HepG2 (cell line): ENCODE data around the gene SINHCAF. TPM values are rescaled to one million over a fixed set of nuclear protein-coding genes. Genes with fewer than 3 reads are reported as not detected.
"Not testable (repeated sequence)": the region's sequence is repeated elsewhere in the genome, so short reads cannot be mapped to it uniquely, and the experiment has no call there.

ENCODE experiments used
- ATAC-seq: fragments of 200-7000 bp; cut with Tn5 transposase; 3 replicates; pipeline ENCODE4 v1.9.1; 2020; ENCODE audit warnings: mild to moderate bottlenecking, moderate library complexity
- BruUV-seq: library from RNA; stranded (reverse); fragments of 400-500 nt; replicated peaks from 2 replicates; lab custom pipeline; 2021; lab: Mats Ljungman, UMichigan
- CTCF ChIA-PET: fragments of 300-600 bp; formaldehyde crosslinking; extraction: SDS; loops from one replicate; lab custom pipeline; 2021; ENCODE audit warnings: low total read pairs, inconsistent platforms, low intra/inter-chr PET ratio; lab: Yijun Ruan, JAX
- POLR2A ChIA-PET: fragments of 350-600 bp; sonication (Branson Sonifier 250); formaldehyde crosslinking; loops from one replicate; lab custom pipeline; 2020; ENCODE audit warnings: antibody characterized with exemption, inconsistent platforms; lab: Yijun Ruan, JAX
- DNase-seq: peaks from one replicate; pipeline ENCODE4 v3.0.0-alpha.2; 2015; ENCODE audit warnings: low spot score
- FAIRE-seq: peaks from 3 replicates; lab custom pipeline; 2011; peaks lifted over from hg19 to GRCh38; lab: Jason Lieb, UNC
- H2AFZ ChIP-seq: one replicate; pipeline ENCODE4 v1.6.1; 2011; ENCODE audit warnings: low read length, inconsistent platforms
- H3K27ac ChIP-seq: fragments of 300-600 bp; 3 replicates; pipeline ENCODE4 v1.8.0; 2011; ENCODE audit warnings: mixed run types, mild to moderate bottlenecking, mixed read lengths, low read length, inconsistent platforms; ENCODE audit not compliant: insufficient read depth; ENCODE audit errors: extremely low read length
- H3K27me3 ChIP-seq, 2 experiments: fragments of 200-600 bp in 1 of 2; 2 replicates in 1 of 2; 3 replicates in 1 of 2; pipeline versions ENCODE4 v1.6.0 to v1.8.0; 2011; ENCODE audit warnings: low read length in 2 of 2, mild to moderate bottlenecking in 2 of 2, moderate library complexity in 2 of 2, inconsistent platforms in 1 of 2; ENCODE audit not compliant: insufficient read depth in 2 of 2, control insufficient read depth in 1 of 2
- H3K36me3 ChIP-seq, 2 experiments: fragments of 200-600 bp in 1 of 2; replicated peaks in 1 of 2; 2 replicates in 1 of 2; 3 replicates in 1 of 2; pipeline versions ENCODE4 v1.5.1 to v1.8.0; 2011; ENCODE audit warnings: low read length in 2 of 2, inconsistent platforms in 1 of 2; ENCODE audit not compliant: insufficient read depth in 2 of 2, control insufficient read depth in 1 of 2
- H3K4me1 ChIP-seq: 2 replicates; pipeline ENCODE4 v1.5.1; 2012; ENCODE audit warnings: low read length, inconsistent platforms; ENCODE audit not compliant: insufficient read depth
- H3K4me2 ChIP-seq: 2 replicates; pipeline ENCODE4 v1.6.0; 2011; ENCODE audit warnings: low read depth, low read length, inconsistent platforms
- H3K4me3 ChIP-seq, 3 experiments: fragments of 200-600 bp in 1 of 3; sonication (generic), shearing (Covaris generic) in 1 of 3; replicated peaks in 1 of 3; 2 replicates each; pipeline ENCODE4 v1.5.1; 2011 to 2016; ENCODE audit warnings: low read length in 3 of 3, inconsistent platforms in 2 of 3, low read depth in 2 of 3, mild to moderate bottlenecking in 2 of 3, control low read depth in 1 of 3, mixed read lengths in 1 of 3; ENCODE audit not compliant: insufficient read depth in 1 of 3
- H3K79me2 ChIP-seq: one replicate; pipeline ENCODE4 v1.6.1; 2011; ENCODE audit warnings: low read length, inconsistent platforms; ENCODE audit not compliant: insufficient read depth
- H3K9ac ChIP-seq: 2 replicates; pipeline ENCODE4 v1.6.0; 2011; ENCODE audit warnings: mild to moderate bottlenecking, low read depth, low read length, inconsistent platforms; ENCODE audit not compliant: insufficient read depth
- H3K9me3 ChIP-seq: 2 replicates; pipeline ENCODE4 v1.5.1; 2012; ENCODE audit warnings: mild to moderate bottlenecking, low read length
- H4K20me1 ChIP-seq: 2 replicates; pipeline ENCODE4 v1.6.0; 2011; ENCODE audit warnings: inconsistent platforms, mild to moderate bottlenecking, low read length, moderate library complexity; ENCODE audit not compliant: insufficient read depth
- ASH2L ChIP-seq: fragments of 300-600, 200-600 bp; sonication (generic); IDR thresholded peaks from 2 replicates; pipeline ENCODE4 v1.7.0; 2017; ENCODE audit warnings: low read depth, mild to moderate bottlenecking, moderate library complexity, mixed read lengths, low read length; ENCODE audit not compliant: insufficient read length
- CBFB ChIP-seq: sonication (generic); formaldehyde crosslinking; IDR thresholded peaks from 2 replicates; pipeline ENCODE4 v1.4.0; 2020; ENCODE audit warnings: missing genetic modification reagents
- GABPA ChIP-seq, 2 experiments: IDR thresholded peaks; 2 replicates each; pipeline ENCODE4 v1.6.1; 2011 to 2016; ENCODE audit warnings: low read depth in 2 of 2, low read length in 1 of 2, missing biosample characterization in 1 of 2, missing genetic modification characterization in 1 of 2
- HOXA3 ChIP-seq: sonication (generic); formaldehyde crosslinking; IDR thresholded peaks from 2 replicates; pipeline ENCODE4 v1.5.0; 2020; ENCODE audit warnings: missing genetic modification reagents
- NCOA1 ChIP-seq: sonication (generic); formaldehyde crosslinking; IDR thresholded peaks from 2 replicates; pipeline ENCODE4 v1.9.0; 2021; ENCODE audit warnings: missing genetic modification reagents
- NFKBIZ ChIP-seq: IDR thresholded peaks from 2 replicates; pipeline ENCODE4 v1.6.1; 2018; ENCODE audit warnings: missing genetic modification reagents, missing compliant biosample characterization
- PLRG1 ChIP-seq: fragments of 450-650 bp; conservative IDR thresholded peaks from 2 replicates; pipeline ENCODE4 v1.6.1; 2016
- TCF7 ChIP-seq: sonication (generic); IDR thresholded peaks from 2 replicates; pipeline ENCODE4 v1.6.1; 2016; ENCODE audit warnings: antibody characterized with exemption, low read depth
- U2AF2 ChIP-seq: fragments of 200-400 bp; formaldehyde crosslinking; IDR thresholded peaks from 2 replicates; pipeline ENCODE4 v1.6.1; 2017; ENCODE audit warnings: low read depth, mild to moderate bottlenecking, low read length
- ZBTB14 ChIP-seq: sonication (generic); formaldehyde crosslinking; IDR thresholded peaks from 2 replicates; pipeline ENCODE4 v1.4.0; 2020; ENCODE audit warnings: missing genetic modification reagents
- ZC3H13 ChIP-seq: sonication (generic); formaldehyde crosslinking; IDR thresholded peaks from 2 replicates; pipeline ENCODE4 v1.8.1; 2023; ENCODE audit warnings: mild to moderate bottlenecking, missing genetic modification reagents, moderate library complexity
- ZNF205 ChIP-seq: IDR thresholded peaks from 2 replicates; pipeline ENCODE4 v1.6.1; 2018; ENCODE audit warnings: missing biosample characterization, missing genetic modification reagents
- ZNF33A ChIP-seq: sonication (generic); formaldehyde crosslinking; IDR thresholded peaks from 2 replicates; pipeline ENCODE4 v1.5.1; 2020; ENCODE audit warnings: missing genetic modification reagents, mild to moderate bottlenecking, moderate library complexity, borderline replicate concordance
- ZNF343 ChIP-seq: sonication (generic); formaldehyde crosslinking; IDR thresholded peaks from 2 replicates; pipeline ENCODE4 v1.4.0; 2020; ENCODE audit warnings: mild to moderate bottlenecking, missing genetic modification reagents
- ZNF563 ChIP-seq: sonication (generic); formaldehyde crosslinking; IDR thresholded peaks from 2 replicates; pipeline ENCODE4 v1.8.0; 2022; ENCODE audit warnings: mild to moderate bottlenecking, moderate library complexity, missing genetic modification reagents
- ZSCAN12 ChIP-seq: sonication (generic); formaldehyde crosslinking; IDR thresholded peaks from 2 replicates; pipeline ENCODE4 v1.9.0; 2021; ENCODE audit warnings: mild to moderate bottlenecking, missing genetic modification reagents
- ZSCAN20 ChIP-seq: sonication (generic); formaldehyde crosslinking; IDR thresholded peaks from 2 replicates; pipeline ENCODE4 v1.4.0; 2020; ENCODE audit warnings: missing genetic modification reagents, mild to moderate bottlenecking, borderline replicate concordance
- WGBS: methylation state at CpG from one replicate; pipeline ENCODE4 v1.1.6; 2017; ENCODE audit warnings: low lambda C conversion rate; 5-methylcytosine and 5-hydroxymethylcytosine counted together
- in situ Hi-C: cut with HindIII; loops from 2 replicates; pipeline ENCODE4 v1.10.0; 2017; ENCODE audit warnings: low pct_unique_long_range_greater_than_20kb; ENCODE audit not compliant: extremely low pct_ligation_motif_present
- intact Hi-C: fragments of 100-400 bp; cut with micrococcal nuclease; formaldehyde crosslinking; loops from one replicate; pipeline ENCODE4 v1.10.0; 2022; ENCODE audit not compliant: unreplicated experiment
- polyA plus RNA-seq, 8 experiments: library from polyadenylated mRNA; depleted of rRNA in 3 of 8; stranded (reverse) in 7 of 8; unstranded in 1 of 8; fragments of >200 nt; fragmentation: Illumina TruSeq in 4 of 8; extraction: Trizol in 4 of 8; gene quantifications; 2 replicates each; pipeline versions ENCODE4 v1.2.1 to v1.2.3, GENCODE V29; 2011 to 2016; ENCODE audit warnings: low read depth in 4 of 8, missing spikeins in 1 of 8, mixed read lengths in 1 of 8; ENCODE audit not compliant: insufficient read depth in 1 of 8
- total RNA-seq, 5 experiments: library from RNA; depleted of rRNA; stranded (reverse); fragments of >200 nt; fragmentation: Illumina TruSeq; extraction: Trizol; gene quantifications; 2 replicates each; pipeline ENCODE4 v1.2.3, GENCODE V29; 2016; ENCODE audit warnings: low read depth in 1 of 5
- TF ChIP-seq, protein P1 (sequence below): sonication (generic); formaldehyde crosslinking; conservative IDR thresholded peaks from 2 replicates; pipeline ENCODE4 v1.4.0; 2020; ENCODE audit warnings: missing genetic modification reagents

Gene SINHCAF
- total and polyA plus RNA-seq, 2 of the 13 experiments (the other 11 are each of a cell fraction or from before 2014, with no cell fraction given), result 54.6 to 97.8 TPM

- peaks cover 14% of the 10 kb centered on the region for H3K4me1 ChIP-seq
- H4K20me1 ChIP-seq, H3K36me3 ChIP-seq, FAIRE-seq, H3K9ac ChIP-seq, H3K27me3 ChIP-seq, intact Hi-C loops, H3K79me2 ChIP-seq, ATAC-seq, H2AFZ ChIP-seq, DNase-seq, CTCF ChIA-PET, H3K9me3 ChIP-seq, H3K4me2 ChIP-seq, H3K4me3 ChIP-seq, BruUV-seq, H3K27ac ChIP-seq: not testable (repeated sequence)
- WGBS, result 21% methylated on average over 6 of the region's 6 CpGs
- POLR2A ChIA-PET, result interaction anchor here (1.3 kb wide), 1 partner anchor 13 kb away, joined by 5 read pairs; no protein-coding TSS in a partner anchor
- in situ Hi-C loops, result loop anchor here (25.0 kb wide), 1 partner anchor 937 kb away; no protein-coding TSS in a partner anchor
Measured at GRCh38 chr12:31375422-31375821, 49.5 kb upstream of the SINHCAF start.

GRCh38 chr12:31371256-31371620 lies 45.3 kb upstream of the SINHCAF start:
- Histone ChIP-seq H4K20me1 (no peaks in the 10 kb centered on the region), H3K79me2 (no peaks in the 10 kb centered on the region), H3K9ac (peak overlapping the region; percentile 58; the same call in 1 of the 2 replicates), H3K4me3 (peak overlapping the region; percentile 54 to 59 (median 57); a peak in 5 of 6 replicates), H3K36me3 (no peaks in the 10 kb centered on the region), H3K4me1 (peaks cover 37% of the 10 kb centered on the region), H2AFZ (no peak overlapping the region), H3K27me3 (no peaks in the 10 kb centered on the region), H3K4me2 (peak overlapping the region; percentile 89), H3K27ac (peak overlapping the region; percentile 58), H3K9me3 (no peaks in the 10 kb centered on the region)
- ATAC-seq (no peak; the same call in none of the 3 replicates), FAIRE-seq (peak; percentile 4), DNase-seq (peak; percentile 39)
- BruUV-seq, result no TSS peak
- 0% methylated on average over 2 of the region's 2 CpGs for WGBS
- POLR2A ChIA-PET, result interaction anchor here (1.2 to 1.7 kb wide), 6 partner anchors 9 to 45 kb away, joined by 3 to 36 read pairs (median 6); partner anchors contain the start of gene SINHCAF
- CTCF ChIA-PET, result no interaction called here
- intact Hi-C loops, result no loop called here
- in situ Hi-C loops, result no loop called here
- peak; percentile 54 for TF ChIP-seq ASH2L
- TF ChIP-seq CBFB, result no peak
- no peak for TF ChIP-seq ZNF33A
- no peak for TF ChIP-seq PLRG1
- no peak for TF ChIP-seq NFKBIZ (CRISPR knock-in tag)
- no peak for TF ChIP-seq HOXA3
- TF ChIP-seq, protein P1, sequence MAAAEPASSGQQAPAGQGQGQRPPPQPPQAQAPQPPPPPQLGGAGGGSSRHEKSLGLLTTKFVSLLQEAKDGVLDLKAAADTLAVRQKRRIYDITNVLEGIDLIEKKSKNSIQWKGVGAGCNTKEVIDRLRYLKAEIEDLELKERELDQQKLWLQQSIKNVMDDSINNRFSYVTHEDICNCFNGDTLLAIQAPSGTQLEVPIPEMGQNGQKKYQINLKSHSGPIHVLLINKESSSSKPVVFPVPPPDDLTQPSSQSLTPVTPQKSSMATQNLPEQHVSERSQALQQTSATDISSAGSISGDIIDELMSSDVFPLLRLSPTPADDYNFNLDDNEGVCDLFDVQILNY (CRISPR knock-in tag), result no peak
- 0 out of 2 replicates have a peak, but pooled peaks have one; percentile 14 for TF ChIP-seq ZNF343 (CRISPR knock-in tag)
- no peak for TF ChIP-seq ZSCAN12 (CRISPR knock-in tag)
- TF ChIP-seq ZBTB14, result no peak
- TF ChIP-seq NCOA1 (CRISPR knock-in tag), result no peak
- TF ChIP-seq TCF7, result no peak
- no peak for TF ChIP-seq ZC3H13 (CRISPR knock-in tag)
- TF ChIP-seq ZSCAN20, result no peak
- no peak for TF ChIP-seq U2AF2
- TF ChIP-seq ZNF563, result no peak
- no peak for TF ChIP-seq ZNF205 (CRISPR knock-in tag)
- TF ChIP-seq GABPA (IDR thresholded peaks at IDR 0.05; ENCODE audit: low read depth, low read length), result no peak
- TF ChIP-seq GABPA (CRISPR knock-in tag; IDR thresholded peaks at IDR 0.05; ENCODE audit: low read depth), result no peak
